K562 (cell line): ENCODE data around the gene KIF6. TPM values are rescaled to one million over a fixed set of nuclear protein-coding genes. Genes with fewer than 3 reads are reported as not detected.

Experiments
- ATAC-seq: fragments of 200-7000 bp; cut with Tn5 transposase; 3 replicates; pipeline ENCODE4 v1.9.1; 2020; ENCODE audit warnings: moderate library complexity
- BruUV-seq: library from RNA; stranded (reverse); fragments of 400-500 nt; replicated peaks from 2 replicates; lab custom pipeline; 2021; lab: Mats Ljungman, UMichigan
- CTCF ChIA-PET: fragments of 300-600 bp; formaldehyde crosslinking; extraction: SDS; loops from one replicate; lab custom pipeline; 2021; ENCODE audit warnings: low intra/inter-chr PET ratio; lab: Yijun Ruan, JAX
- POLR2A ChIA-PET: fragments of 300-600, 350-650 bp; sonication (Branson Sonifier 250); formaldehyde crosslinking; extraction: SDS; loops from one replicate; lab custom pipeline; 2021; ENCODE audit warnings: antibody characterized with exemption, inconsistent platforms; lab: Yijun Ruan, JAX
- DNase-seq, 4 experiments: peaks; one replicate each; pipeline versions ENCODE4 v3.0.0 to v3.0.0-alpha.2; 2011 to 2018; ENCODE audit warnings: low spot score in 3 of 4, mixed read lengths in 3 of 4; ENCODE audit errors: extremely low read depth in 1 of 4
- FAIRE-seq: peaks from 2 replicates; lab custom pipeline; 2011; peaks lifted over from hg19 to GRCh38; lab: Jason Lieb, UNC
- H2AFZ ChIP-seq: 2 replicates; pipeline ENCODE4 v1.6.0; 2011; ENCODE audit warnings: low read depth, low read length, control low read depth, inconsistent platforms
- H3K27ac ChIP-seq: fragments of 200-600 bp; 3 replicates; pipeline ENCODE4 v1.8.0; 2011; ENCODE audit warnings: low read depth, mild to moderate bottlenecking, control low read depth, inconsistent platforms, low read length, moderate library complexity, mixed read lengths; ENCODE audit errors: extremely low read depth
- H3K27me3 ChIP-seq, 2 experiments: fragments of 300-600 bp in 1 of 2; 2 replicates in 1 of 2; 3 replicates in 1 of 2; pipeline versions ENCODE4 v1.6.0 to v1.8.0; 2011; ENCODE audit warnings: inconsistent platforms in 2 of 2, low read length in 2 of 2, mild to moderate bottlenecking in 1 of 2, mixed read lengths in 1 of 2, moderate library complexity in 1 of 2; ENCODE audit not compliant: control insufficient read depth in 2 of 2, insufficient read depth in 2 of 2
- H3K36me3 ChIP-seq: fragments of 300-600 bp; 3 replicates; pipeline ENCODE4 v1.8.0; 2011; ENCODE audit warnings: mild to moderate bottlenecking, low read length, inconsistent platforms; ENCODE audit not compliant: control insufficient read depth, insufficient read depth
- H3K4me1 ChIP-seq, 2 experiments: fragments of 200-600 bp in 1 of 2; replicated peaks in 1 of 2; 2 replicates in 1 of 2; 3 replicates in 1 of 2; pipeline versions ENCODE4 v1.5.1 to v1.8.0; 2011; ENCODE audit warnings: inconsistent platforms in 2 of 2, low read length in 2 of 2, mild to moderate bottlenecking in 1 of 2, mixed read lengths in 1 of 2, moderate library complexity in 1 of 2; ENCODE audit not compliant: control insufficient read depth in 2 of 2, insufficient read depth in 2 of 2
- H3K4me2 ChIP-seq: 2 replicates; pipeline ENCODE4 v1.6.1; 2011; ENCODE audit warnings: low read length, control low read depth, inconsistent platforms, mixed read lengths; ENCODE audit not compliant: insufficient read depth
- H3K4me3 ChIP-seq: fragments of 200-600 bp; sonication (generic), shearing (Covaris generic); 2 replicates; pipeline ENCODE4 v1.5.1; 2016; ENCODE audit warnings: control low read depth, inconsistent platforms
- H3K79me2 ChIP-seq: fragments of 200-600 bp; 3 replicates; pipeline ENCODE4 v1.8.0; 2011; ENCODE audit warnings: low read length, inconsistent platforms; ENCODE audit not compliant: control insufficient read depth, insufficient read depth
- H3K9ac ChIP-seq, 2 experiments: 2 replicates each; pipeline versions ENCODE4 v1.6.0 to v1.6.1; 2011; ENCODE audit warnings: low read depth in 2 of 2, low read length in 2 of 2, control low read depth in 1 of 2, inconsistent platforms in 1 of 2, mild to moderate bottlenecking in 1 of 2, mixed read lengths in 1 of 2; ENCODE audit not compliant: insufficient read depth in 1 of 2
- H3K9me1 ChIP-seq: one replicate; pipeline ENCODE4 v1.6.0; 2011; ENCODE audit warnings: inconsistent platforms, mild to moderate bottlenecking, low read length, moderate library complexity; ENCODE audit not compliant: control insufficient read depth, insufficient read depth
- H3K9me3 ChIP-seq: replicated peaks from 2 replicates; pipeline ENCODE4 v1.5.1; 2011; ENCODE audit warnings: low read depth, low read length, inconsistent platforms; ENCODE audit not compliant: control insufficient read depth, insufficient read depth
- H4K20me1 ChIP-seq: replicated peaks from 2 replicates; pipeline ENCODE4 v1.6.1; 2011; ENCODE audit warnings: low read length, inconsistent platforms, mixed read lengths; ENCODE audit not compliant: control insufficient read depth, insufficient read depth
- LCOR ChIP-seq: sonication (generic); formaldehyde crosslinking; IDR thresholded peaks from 2 replicates; pipeline ENCODE4 v1.8.0; 2022; ENCODE audit warnings: mild to moderate bottlenecking, missing genetic modification reagents
- NFE2L1 ChIP-seq: fragments of 450-650 bp; IDR thresholded peaks from 2 replicates; pipeline ENCODE4 v1.6.1; 2016; ENCODE audit warnings: missing genetic modification characterization, low read depth, mild to moderate bottlenecking, missing compliant biosample characterization, moderate library complexity, borderline replicate concordance
- POU5F1 ChIP-seq: fragments of 150-350 bp; IDR thresholded peaks from 2 replicates; pipeline ENCODE4 v1.6.1; 2014; ENCODE audit warnings: borderline replicate concordance, low read length, low read depth, mild to moderate bottlenecking; ENCODE audit not compliant: partially characterized antibody
- RAD21 ChIP-seq, 2 experiments: fragments of 250-450 bp in 1 of 2; fragments of 450-650 bp in 1 of 2; sonication (Bioruptor Pico) in 1 of 2; formaldehyde crosslinking in 1 of 2; IDR thresholded peaks in 1 of 2; conservative IDR thresholded peaks in 1 of 2; 2 replicates each; pipeline versions ENCODE4 v1.4.0 to v1.8.0; 2020 to 2022; ENCODE audit warnings: mild to moderate bottlenecking in 2 of 2, moderate library complexity in 1 of 2
- RBBP5 ChIP-seq: fragments of 200-600 bp; sonication (generic); IDR thresholded peaks from 2 replicates; pipeline ENCODE4 v1.6.1; 2012; ENCODE audit warnings: borderline replicate concordance, mild to moderate bottlenecking, low read length, control low read depth, inconsistent platforms; ENCODE audit not compliant: insufficient read depth, poor library complexity, severe bottlenecking
- ZNF282 ChIP-seq: sonication (generic); formaldehyde crosslinking; IDR thresholded peaks from 2 replicates; pipeline ENCODE4 v1.8.1; 2023; ENCODE audit warnings: missing genetic modification reagents
- WGBS: fragments of 100-300 bp; shearing (Covaris generic); methylation state at CpG from one replicate; pipeline ENCODE4 v1.1.6; 2016; ENCODE audit warnings: low coverage, mixed read lengths; ENCODE audit not compliant: insufficient coverage; ENCODE audit errors: missing lambda C conversion rate; 5-methylcytosine and 5-hydroxymethylcytosine counted together
- in situ Hi-C: fragments of 300-500 bp; cut with MboI; formaldehyde crosslinking; loops from 4 replicates; pipeline ENCODE4 v1.15.0; 2018; ENCODE audit warnings: inconsistent platforms, mixed read lengths
- intact Hi-C: fragments of 100-400 bp; cut with micrococcal nuclease; formaldehyde crosslinking; loops from 2 replicates; pipeline ENCODE4 v1.14.2; 2022
- polyA plus RNA-seq, 8 experiments: library from polyadenylated mRNA; depleted of rRNA in 4 of 8; stranded (reverse) in 5 of 8; unstranded in 3 of 8; fragments of >200 nt; fragmentation: Nextera tagmentation in 2 of 8; fragmentation: Illumina TruSeq in 1 of 8; extraction: Ambion mirVana in 2 of 8; extraction: Trizol in 1 of 8; gene quantifications; 2 replicates each; pipeline versions ENCODE4 v1.2.1 to v1.2.3, GENCODE V29; 2011 to 2014; ENCODE audit warnings: inconsistent platforms in 1 of 8, missing spikeins in 1 of 8
- total RNA-seq, 7 experiments: library from RNA; depleted of rRNA in 6 of 7; stranded (reverse); fragments of >200 nt in 6 of 7; fragmentation: Illumina TruSeq in 2 of 7; extraction: Trizol in 2 of 7; gene quantifications; 2 replicates each; pipeline versions ENCODE4 v1.2.1 to v1.2.3, GENCODE V29; 2011 to 2021; ENCODE audit warnings: low replicate concordance in 1 of 7
- TF ChIP-seq, protein P1 (sequence below), 3 experiments: IDR thresholded peaks in 2 of 3; conservative IDR thresholded peaks in 1 of 3; 2 replicates each; pipeline ENCODE4 v1.5.1; 2011 to 2012; ENCODE audit warnings: low read length in 3 of 3, mild to moderate bottlenecking in 3 of 3, control low read depth in 2 of 3, improper control_type of control experiment in 1 of 3, inconsistent platforms in 1 of 3, low read depth in 1 of 3, mixed read lengths in 1 of 3, moderate library complexity in 1 of 3; ENCODE audit not compliant: insufficient read depth in 2 of 3

KIF6 gene
- total and polyA plus RNA-seq, 9 of the 15 experiments (the other 6 are each of a cell fraction or from before 2014, with no cell fraction given), result not detected

DNA sequence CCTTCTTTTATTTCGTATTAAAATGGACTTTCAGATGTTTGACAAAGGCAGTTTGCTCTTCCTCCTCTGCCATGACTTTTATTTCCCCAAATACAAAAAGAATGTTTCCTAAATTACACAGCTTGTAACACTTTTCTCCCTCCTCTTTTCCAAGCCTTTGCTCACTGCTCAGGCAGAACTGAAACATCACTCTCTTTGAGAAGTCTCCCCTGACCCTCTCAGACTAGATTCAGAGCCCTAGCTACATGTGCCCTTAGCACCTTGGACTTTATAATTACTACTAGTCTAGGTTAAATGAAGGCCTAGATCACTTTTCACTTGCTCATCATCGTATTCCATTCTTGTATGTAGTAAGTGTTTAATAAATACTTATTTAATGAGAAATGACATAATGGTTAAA is 8.5 kb upstream of the KIF6 start (continued):
- TF ChIP-seq NFE2L1 (tag), result no peak

DNA sequence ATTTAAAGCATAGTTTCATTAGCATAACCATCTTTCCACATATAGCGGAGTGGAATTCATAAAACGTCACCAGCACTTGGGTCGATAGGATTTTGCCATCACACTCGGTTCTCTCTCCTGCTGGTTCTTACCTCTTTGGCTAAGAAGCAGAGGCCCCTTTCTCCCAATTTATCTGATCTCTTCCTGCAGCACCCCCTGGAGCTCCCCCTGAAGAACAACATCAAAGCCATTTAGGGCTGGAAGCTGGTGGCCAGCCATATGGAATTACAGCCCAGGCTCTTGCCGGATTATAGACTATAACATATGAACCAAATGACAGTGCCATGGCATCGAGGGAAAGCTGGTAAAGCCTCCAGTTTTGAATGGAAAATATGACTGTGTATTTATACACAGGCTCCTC is 6.4 kb upstream of the KIF6 start:
- H3K4me3 ChIP-seq, result no peak overlapping the region
- no peak overlapping the region for H3K27ac ChIP-seq
- H2AFZ ChIP-seq, result no peak overlapping the region
- H3K4me1 ChIP-seq, result no peaks in the 10 kb centered on the region
- intact Hi-C loops (no loop called here), in situ Hi-C loops (no loop called here)
- TF ChIP-seq RAD21 (CRISPR knock-in tag; conservative IDR thresholded peaks at IDR 0.05 in 1 of 2, IDR thresholded peaks at IDR 0.05 in 1 of 2) (peak in 1 of 2 experiments; percentile 27; a peak in 1 of 4 replicates), RBBP5 (no peak), LCOR (no peak), ZNF282 (CRISPR knock-in tag) (no peak), POU5F1 (no peak)
- TF ChIP-seq, protein P1, sequence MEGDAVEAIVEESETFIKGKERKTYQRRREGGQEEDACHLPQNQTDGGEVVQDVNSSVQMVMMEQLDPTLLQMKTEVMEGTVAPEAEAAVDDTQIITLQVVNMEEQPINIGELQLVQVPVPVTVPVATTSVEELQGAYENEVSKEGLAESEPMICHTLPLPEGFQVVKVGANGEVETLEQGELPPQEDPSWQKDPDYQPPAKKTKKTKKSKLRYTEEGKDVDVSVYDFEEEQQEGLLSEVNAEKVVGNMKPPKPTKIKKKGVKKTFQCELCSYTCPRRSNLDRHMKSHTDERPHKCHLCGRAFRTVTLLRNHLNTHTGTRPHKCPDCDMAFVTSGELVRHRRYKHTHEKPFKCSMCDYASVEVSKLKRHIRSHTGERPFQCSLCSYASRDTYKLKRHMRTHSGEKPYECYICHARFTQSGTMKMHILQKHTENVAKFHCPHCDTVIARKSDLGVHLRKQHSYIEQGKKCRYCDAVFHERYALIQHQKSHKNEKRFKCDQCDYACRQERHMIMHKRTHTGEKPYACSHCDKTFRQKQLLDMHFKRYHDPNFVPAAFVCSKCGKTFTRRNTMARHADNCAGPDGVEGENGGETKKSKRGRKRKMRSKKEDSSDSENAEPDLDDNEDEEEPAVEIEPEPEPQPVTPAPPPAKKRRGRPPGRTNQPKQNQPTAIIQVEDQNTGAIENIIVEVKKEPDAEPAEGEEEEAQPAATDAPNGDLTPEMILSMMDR (IDR thresholded peaks at IDR 0.05 in 2 of 3, conservative IDR thresholded peaks at IDR 0.05 in 1 of 3; ENCODE audit: insufficient read depth in 2 of 3, low read depth in 1 of 3, low read length in 3 of 3), result peak; percentile 23 to 32 (median 27); a peak in 2 of 6 replicates
- ATAC-seq, result no peak
- H3K4me2 ChIP-seq, result no peak overlapping the region
- POLR2A ChIA-PET, result interaction anchor here (0.8 kb wide), 1 partner anchor 8 kb away, joined by 3 read pairs; no protein-coding TSS in a partner anchor
- no peak overlapping the region for H3K9ac ChIP-seq
- H3K9me3 ChIP-seq, result no peaks in the 10 kb centered on the region
- CTCF ChIA-PET, result no interaction called here
- H3K36me3 ChIP-seq, result no peaks in the 10 kb centered on the region
- no TSS peak for BruUV-seq
- H3K79me2 ChIP-seq, result no peaks in the 10 kb centered on the region
- peak in 2 of 4 experiments; percentile 6 to 32 for DNase-seq
- H4K20me1 ChIP-seq, result no peaks in the 10 kb centered on the region
- 0% methylated on average over 6 of the region's 6 CpGs for WGBS
- no peak for FAIRE-seq
- no peaks in the 10 kb centered on the region for H3K27me3 ChIP-seq
- H3K9me1 ChIP-seq, result no peaks in the 10 kb centered on the region
